Measurements from ENCODE around the gene NOS1AP.

The NOS1AP gene

GRCh38 chr1:162292422-162292849 is 222.9 kb downstream of the NOS1AP start:
- no peak for TF ChIP-seq SIN3A (IDR thresholded peaks at IDR 0.05; ENCODE audit: borderline replicate concordance, insufficient read depth, low read length)
- TF ChIP-seq FOXP2 (optimal IDR thresholded peaks at IDR 0.05; ENCODE audit: borderline replicate concordance, extremely low read depth, extremely low read length, insufficient read depth), result no peak
- no peak for TF ChIP-seq POLR2AphosphoS5 (IDR thresholded peaks at IDR 0.05; ENCODE audit: low read depth, low read length)
- TF ChIP-seq REST (IDR thresholded peaks at IDR 0.05; ENCODE audit: insufficient read depth in 1 of 2, low read depth in 2 of 2, low read length in 2 of 2), result no peak
- no peak for TF ChIP-seq TAF1 (IDR thresholded peaks at IDR 0.05; ENCODE audit: borderline replicate concordance, insufficient read depth, low read length)

- TF ChIP-seq SIN3A (IDR thresholded peaks at IDR 0.05; ENCODE audit: borderline replicate concordance, insufficient read depth, low read length) (no peak), POLR2AphosphoS5 (IDR thresholded peaks at IDR 0.05; ENCODE audit: low read depth, low read length) (no peak), TAF1 (IDR thresholded peaks at IDR 0.05; ENCODE audit: borderline replicate concordance, insufficient read depth, low read length) (no peak), FOXP2 (optimal IDR thresholded peaks at IDR 0.05; ENCODE audit: borderline replicate concordance, extremely low read depth, extremely low read length, insufficient read depth) (no peak), REST (IDR thresholded peaks at IDR 0.05; ENCODE audit: insufficient read depth in 1 of 2, low read depth in 2 of 2, low read length in 2 of 2) (no peak)
Observed at GRCh38 chr1:162293073-162293692, 223.7 kb downstream of the NOS1AP start.

GRCh38 chr1:162294015-162294414 is 224.5 kb downstream of the NOS1AP start:
- TF ChIP-seq SIN3A (IDR thresholded peaks at IDR 0.05; ENCODE audit: borderline replicate concordance, insufficient read depth, low read length), result no peak

- TF ChIP-seq FOXP2 (optimal IDR thresholded peaks at IDR 0.05; ENCODE audit: borderline replicate concordance, extremely low read depth, extremely low read length, insufficient read depth) (no peak), REST (IDR thresholded peaks at IDR 0.05; ENCODE audit: insufficient read depth in 1 of 2, low read depth in 2 of 2, low read length in 2 of 2) (no peak), POLR2AphosphoS5 (IDR thresholded peaks at IDR 0.05; ENCODE audit: low read depth, low read length) (no peak), TAF1 (IDR thresholded peaks at IDR 0.05; ENCODE audit: borderline replicate concordance, insufficient read depth, low read length) (no peak), SIN3A (IDR thresholded peaks at IDR 0.05; ENCODE audit: borderline replicate concordance, insufficient read depth, low read length) (no peak)
Observed at GRCh38 chr1:162297208-162297607, 227.7 kb downstream of the NOS1AP start.

- no peak for TF ChIP-seq SIN3A (IDR thresholded peaks at IDR 0.05; ENCODE audit: borderline replicate concordance, insufficient read depth, low read length)
- TF ChIP-seq TAF1 (IDR thresholded peaks at IDR 0.05; ENCODE audit: borderline replicate concordance, insufficient read depth, low read length), result no peak
- TF ChIP-seq POLR2AphosphoS5 (IDR thresholded peaks at IDR 0.05; ENCODE audit: low read depth, low read length), result no peak
- no peak for TF ChIP-seq FOXP2 (optimal IDR thresholded peaks at IDR 0.05; ENCODE audit: borderline replicate concordance, extremely low read depth, extremely low read length, insufficient read depth)
Observed at GRCh38 chr1:162298266-162298665, 228.8 kb downstream of the NOS1AP start.

- TF ChIP-seq FOXP2 (optimal IDR thresholded peaks at IDR 0.05; ENCODE audit: borderline replicate concordance, extremely low read depth, extremely low read length, insufficient read depth), result no peak
- no peak for TF ChIP-seq SIN3A (IDR thresholded peaks at IDR 0.05; ENCODE audit: borderline replicate concordance, insufficient read depth, low read length)
- no peak for TF ChIP-seq REST (IDR thresholded peaks at IDR 0.05; ENCODE audit: insufficient read depth in 1 of 2, low read depth in 2 of 2, low read length in 2 of 2)
- no peak for TF ChIP-seq TAF1 (IDR thresholded peaks at IDR 0.05; ENCODE audit: borderline replicate concordance, insufficient read depth, low read length)
- TF ChIP-seq POLR2AphosphoS5 (IDR thresholded peaks at IDR 0.05; ENCODE audit: low read depth, low read length), result no peak
Observed at GRCh38 chr1:162299018-162299417, 229.5 kb downstream of the NOS1AP start.

Data from PFSK-1 (cell line).